Nucleus accumbens (tissue), 56 donors: ENCODE measurements around the gene IPPK.

Experiments
- DNase-seq, 56 donors: peaks; one replicate each; lab custom pipeline; 2025; lab: John Stamatoyannopoulos, UW

Gene IPPK

DNA sequence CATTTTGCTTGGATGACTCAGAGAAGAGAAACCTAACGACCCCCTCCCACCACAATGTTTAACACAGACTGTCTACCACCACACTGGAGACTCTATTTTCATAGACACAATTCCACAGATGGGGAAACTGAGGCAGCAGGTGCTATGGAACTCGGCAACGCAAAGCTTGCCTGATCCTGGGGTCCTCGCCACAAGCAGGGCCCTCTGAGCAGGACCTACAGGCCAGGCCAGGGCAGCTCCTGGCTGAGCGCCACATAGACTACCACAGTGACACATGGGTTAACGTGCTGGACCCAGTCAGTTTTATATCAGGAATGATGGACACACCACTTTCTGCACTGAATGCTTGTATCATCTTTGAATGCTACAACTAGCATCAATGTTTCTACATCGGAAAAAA, 11.8 kb downstream of the IPPK start:
- no peak for DNase-seq

DNA sequence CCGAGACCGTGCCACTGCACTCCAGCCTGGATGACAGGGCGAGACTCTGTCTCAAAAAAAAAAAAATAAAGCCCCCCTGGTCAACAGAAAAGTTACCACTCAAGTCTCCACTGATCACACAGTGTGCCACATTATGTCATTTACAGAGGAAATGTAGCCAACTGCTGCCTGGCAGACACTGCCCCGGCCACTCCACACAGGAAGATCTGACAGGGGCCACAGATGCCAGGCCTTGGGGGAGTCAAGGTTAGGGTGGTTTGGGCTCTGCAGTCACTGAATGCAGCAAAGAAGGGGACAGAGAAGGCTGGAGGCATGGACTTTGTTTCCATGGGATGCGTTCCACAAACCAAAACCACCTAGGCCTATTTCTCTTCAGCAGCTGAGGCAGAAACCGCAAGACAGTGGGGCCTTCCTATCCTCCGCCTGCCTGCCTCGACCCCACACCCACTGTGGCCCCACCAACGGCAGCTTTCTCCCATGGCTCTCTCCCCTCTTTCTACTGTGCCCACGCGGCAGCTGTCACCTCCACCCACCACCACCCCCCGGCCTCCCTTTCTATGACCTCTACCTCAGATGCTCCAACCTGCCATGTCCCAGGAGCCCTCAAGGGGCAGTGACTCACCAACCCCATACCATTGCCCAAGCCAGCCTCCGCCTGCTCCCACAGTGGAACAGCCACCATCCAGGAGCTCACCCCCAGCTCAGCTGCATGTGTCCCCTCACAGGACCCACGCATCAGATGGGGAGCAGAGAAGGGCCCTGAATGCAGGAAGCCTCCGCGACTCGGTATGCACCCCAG, 12.4 kb downstream of the IPPK start:
- no peak for DNase-seq

DNA sequence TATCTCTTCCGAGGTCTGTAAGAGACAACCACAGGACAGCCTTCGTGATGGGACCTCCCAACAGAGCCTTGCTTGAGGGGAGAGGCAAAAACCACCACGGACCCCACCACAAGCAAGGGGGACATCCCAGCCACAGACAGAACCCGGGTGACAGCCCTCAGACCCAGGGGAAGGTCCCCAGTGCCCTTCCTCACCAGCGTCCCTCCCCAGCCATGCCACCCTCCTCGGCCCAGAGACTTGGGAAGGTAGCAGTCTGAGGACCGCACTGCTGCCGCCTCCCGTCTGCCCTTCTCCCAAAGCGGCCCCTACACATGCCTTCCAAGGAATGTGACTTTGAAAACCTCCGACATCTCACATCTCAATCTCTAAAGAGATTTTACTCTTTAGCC, 13.4 kb downstream of the IPPK start:
- DNase-seq = no peak

DNA sequence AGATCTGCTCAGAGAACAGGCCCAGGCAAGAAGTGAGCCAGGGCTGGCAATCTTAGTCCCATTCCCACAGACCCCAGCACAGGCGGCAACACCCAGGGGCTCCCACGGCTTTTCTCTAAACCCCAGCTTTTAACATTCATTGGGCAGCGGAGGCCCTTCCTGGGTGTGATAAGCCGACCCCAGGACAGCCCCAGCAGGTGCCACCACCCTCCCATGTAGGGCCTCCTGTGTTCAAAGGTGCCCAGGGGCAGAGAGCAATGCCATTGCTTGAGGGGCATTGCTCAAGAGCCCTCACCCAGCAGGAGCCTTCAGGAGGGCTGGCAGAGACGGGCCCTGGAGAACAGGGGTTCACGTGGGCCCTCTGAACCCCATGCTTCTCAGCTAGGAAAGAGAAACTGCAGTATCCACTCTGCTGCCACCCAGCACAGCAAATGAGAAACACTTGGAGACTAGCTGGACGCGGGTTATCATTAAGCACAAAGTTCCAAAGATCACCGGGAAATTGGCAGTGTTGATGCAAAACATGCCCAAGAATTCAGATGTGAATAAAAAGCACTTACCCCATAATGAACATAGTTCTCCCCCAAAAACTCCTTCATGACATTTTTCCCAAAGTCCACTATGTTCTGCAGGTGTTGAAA, 13.9 kb downstream of the IPPK start:
- DNase-seq = no peak

DNA sequence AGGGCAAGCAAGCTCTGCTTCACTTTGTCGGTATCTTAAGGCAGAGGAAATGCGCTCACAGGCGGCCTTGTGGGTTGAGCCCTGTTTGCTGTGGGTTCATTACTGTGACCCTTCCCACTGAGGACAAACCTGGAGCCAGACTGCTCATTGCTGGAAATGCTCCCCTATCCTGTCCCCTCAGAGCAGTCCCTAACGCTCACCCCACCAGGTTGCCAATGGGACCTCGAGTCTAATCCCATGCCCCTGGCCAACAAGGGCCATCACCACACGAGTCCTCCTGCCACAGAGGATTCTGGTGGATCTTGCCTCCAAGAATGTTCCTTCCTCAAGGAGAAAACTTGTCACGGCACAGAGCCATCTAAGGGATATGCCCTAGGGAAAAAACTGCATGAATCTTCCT, 14.6 kb downstream of the IPPK start:
- DNase-seq = no peak

DNA sequence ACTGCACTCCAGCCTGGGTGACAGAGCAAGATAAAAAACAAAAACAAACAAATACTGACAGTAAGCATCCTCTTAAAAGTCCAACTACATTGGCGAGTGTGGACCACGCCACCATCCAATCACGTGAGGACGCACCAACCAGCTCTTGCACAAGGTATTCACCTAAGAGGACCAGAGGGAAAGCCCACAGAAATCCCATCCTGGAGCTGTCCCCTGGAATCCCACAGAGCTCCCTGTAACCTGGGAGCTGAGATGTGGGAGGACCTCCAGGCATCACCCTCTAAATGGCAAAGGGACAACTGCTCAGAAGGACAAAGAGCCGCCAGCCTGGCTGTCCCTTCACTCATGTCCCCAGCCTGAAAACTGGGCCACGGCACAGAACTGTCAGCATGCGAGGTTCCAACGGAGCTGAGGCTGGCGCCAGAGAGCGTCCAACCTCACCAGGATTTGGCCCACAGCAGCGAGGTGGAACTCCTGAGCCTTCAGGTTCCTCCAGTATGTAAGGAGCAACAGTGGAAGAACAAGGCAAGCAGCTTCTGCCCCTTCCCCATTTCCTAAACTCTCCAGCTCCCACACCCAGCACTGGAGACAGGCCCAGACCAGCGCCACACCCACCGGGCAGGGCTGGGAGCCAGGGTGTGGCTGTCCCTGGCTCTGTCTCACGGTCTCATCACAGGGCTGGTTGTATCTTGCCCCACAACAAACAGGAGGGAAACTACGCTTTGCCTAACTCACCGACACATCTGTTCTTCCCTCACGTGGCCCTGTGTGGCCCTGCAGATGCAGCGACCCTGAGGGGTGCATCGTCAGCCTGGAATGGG, 15.2 kb downstream of the IPPK start:
- no peak for DNase-seq

DNA sequence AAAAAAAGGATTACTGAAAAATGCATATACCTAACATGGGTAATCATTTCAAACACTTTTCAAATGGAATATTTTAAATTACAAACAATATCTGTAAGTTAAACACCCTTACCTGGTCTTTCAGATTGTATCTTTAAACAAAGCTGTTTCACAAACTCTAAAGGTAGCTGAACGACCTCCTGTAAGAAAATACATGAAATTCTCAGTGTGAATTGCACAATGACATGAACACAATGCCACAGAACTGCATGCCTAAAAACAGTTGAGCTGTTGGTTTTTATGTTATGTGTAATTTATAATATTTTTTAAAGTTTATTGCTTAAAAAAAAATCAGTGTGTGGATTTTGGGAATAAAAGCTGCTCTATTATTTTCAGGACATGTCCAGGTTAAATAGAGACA, 17.5 kb downstream of the IPPK start:
- no peak for DNase-seq

DNA sequence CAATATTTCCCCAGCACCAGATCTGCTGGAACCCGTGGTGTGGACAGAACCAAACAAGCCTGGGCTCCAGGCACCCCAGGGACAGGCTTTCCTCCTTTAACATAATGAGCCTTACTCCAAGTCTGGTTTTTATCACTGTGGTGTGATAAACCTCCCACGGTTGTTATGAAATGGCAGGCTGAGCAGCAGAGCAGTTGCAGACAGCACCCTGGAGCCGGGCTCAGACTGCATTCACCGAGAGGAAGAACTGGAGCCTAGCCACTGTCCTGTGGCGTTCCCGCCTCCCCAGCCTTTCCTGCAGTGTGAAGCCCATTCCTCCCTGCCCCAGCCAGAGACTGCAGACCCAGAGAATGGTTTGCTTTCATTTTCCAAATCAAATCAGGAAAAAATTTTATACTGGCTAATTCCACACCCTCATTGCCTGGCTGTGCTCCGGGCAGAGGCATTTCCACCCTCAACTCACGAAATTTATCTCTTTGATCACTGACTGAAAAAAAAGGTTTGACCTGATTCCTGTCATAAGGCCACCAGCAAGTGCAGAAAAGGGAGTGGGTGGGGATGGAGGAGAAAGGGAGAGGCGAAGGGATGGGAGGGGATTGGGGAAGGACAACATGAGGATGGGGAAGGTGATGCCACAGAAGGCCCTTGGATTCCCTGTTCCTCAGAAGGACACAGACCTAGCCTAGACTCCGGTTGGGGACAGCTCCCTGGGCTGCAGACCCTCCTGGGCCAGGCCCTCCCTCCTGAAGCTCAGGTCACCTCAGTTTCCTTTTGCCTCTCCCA, 18.9 kb downstream of the IPPK start:
- no peak for DNase-seq

DNA sequence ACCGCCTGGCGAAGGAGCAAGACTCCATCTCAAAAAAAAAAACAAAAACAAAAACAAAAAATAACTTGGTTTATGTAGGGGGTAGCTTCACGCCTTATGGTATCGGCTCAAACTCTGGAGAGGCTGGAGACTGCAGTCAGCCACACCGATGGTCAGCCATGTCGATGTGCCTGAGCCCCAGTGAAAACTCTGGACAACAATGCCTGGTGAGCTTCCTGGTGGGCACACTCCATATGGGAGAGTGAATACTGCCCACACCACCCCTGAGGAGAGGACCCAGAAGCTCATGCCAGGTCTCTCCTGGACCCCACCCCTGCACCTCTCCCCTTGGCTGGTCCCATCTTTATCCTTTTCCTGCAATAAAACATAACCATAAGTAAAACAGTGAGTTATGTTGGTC, 19.6 kb downstream of the IPPK start:
- DNase-seq = no peak

DNA sequence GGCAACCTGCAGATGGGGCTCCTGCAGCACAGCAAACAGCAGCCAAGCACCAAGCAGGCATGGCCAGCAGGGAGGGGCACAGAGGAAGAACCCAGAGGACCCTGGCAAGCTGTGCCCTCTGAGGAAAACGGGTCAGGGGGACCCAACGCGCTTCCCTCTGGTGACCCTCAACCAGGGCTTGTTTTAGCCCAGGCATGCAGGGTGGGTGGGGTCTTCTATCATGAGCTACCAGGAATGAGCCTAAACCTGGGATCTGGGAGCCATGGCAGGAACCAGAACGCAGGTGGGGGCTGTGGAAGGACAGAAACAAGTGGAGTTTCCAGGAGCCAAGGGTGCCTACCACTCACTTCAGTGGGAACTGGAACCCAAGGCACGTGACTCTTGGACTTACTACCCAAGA, 20.9 kb downstream of the IPPK start:
- DNase-seq = no peak

DNA sequence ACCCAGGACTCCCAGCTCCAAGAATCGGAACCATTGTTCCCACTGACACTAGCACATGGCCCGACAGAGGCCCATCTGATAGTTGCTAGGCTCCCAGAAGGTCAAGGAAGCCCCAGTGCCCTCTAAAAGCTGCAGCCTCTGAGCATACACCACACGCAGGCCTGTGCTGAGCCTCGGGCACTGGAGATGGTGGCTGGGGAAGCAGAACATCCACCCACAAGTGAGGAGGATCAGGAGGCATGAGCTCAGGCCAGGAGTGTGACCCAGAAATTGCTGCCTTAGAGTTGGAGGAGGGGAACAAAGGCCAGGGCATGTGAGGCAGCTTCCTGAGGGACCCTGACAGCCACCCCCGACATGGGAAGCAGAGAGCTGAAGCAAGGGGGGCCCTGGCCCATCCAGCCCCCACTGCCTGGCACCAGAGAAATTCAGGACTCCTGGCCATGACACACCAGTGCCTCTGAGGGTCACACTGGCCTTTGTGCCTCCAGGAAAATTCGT, 21.4 kb downstream of the IPPK start:
- peak in 1 of 56 donors; percentile 9 for DNase-seq

DNA sequence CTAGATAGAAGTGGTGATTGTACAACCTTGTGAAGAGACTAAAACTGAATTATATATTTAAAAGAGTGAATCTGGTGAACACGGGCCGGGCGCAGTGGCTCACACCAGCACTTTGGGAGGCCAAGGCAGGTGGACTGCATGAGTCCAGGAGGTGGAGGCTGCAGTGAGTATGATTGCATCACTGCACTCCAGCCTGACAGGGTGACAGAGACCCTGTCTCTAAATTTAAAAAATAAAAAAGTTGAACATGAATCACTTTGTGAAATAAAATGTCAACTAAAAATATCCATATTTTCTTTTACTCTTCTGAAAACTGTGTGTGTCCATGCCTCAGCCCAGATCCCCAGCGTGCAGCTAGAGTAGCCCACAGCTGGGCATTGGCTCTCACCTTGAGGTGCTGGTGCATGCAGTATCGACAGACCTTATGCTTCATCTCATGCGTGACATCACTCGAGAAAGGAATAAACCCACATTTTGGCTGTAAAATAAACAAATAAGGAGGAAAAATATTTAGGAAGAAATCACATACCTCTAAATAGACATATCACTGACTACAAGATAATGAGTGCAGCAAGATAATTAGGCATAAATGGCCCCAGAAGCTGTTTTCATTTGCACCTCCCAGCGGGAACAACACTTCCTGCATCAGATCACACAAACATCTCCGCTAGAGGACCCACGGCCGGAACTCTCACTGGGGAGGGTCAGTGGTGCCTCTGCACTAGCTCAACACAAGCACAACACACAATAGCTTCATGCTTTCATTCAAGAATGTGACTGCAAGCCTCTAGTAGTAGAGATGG, 22.1 kb downstream of the IPPK start:
- peak in 1 of 56 donors; percentile 11 for DNase-seq

DNA sequence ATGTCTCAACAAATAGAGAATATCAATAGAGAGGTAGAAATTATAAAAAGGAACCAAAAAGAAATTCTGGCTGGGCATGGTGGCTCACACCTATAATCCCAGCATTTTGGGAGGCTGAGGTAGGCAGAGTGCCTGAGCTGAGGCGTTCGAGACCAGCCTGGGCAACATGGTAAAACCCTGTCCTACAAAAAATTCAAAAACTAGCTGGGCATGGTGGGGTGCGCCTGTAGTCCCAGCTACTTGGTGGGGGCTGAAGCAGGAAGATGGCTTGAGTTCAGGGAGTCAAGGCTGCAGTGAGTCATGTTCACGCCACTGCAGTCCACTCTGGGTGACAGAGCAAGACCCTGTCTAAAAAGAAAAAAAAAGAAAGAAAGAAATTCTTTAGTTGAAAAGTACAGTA, 24.9 kb downstream of the IPPK start:
- no peak for DNase-seq

DNA sequence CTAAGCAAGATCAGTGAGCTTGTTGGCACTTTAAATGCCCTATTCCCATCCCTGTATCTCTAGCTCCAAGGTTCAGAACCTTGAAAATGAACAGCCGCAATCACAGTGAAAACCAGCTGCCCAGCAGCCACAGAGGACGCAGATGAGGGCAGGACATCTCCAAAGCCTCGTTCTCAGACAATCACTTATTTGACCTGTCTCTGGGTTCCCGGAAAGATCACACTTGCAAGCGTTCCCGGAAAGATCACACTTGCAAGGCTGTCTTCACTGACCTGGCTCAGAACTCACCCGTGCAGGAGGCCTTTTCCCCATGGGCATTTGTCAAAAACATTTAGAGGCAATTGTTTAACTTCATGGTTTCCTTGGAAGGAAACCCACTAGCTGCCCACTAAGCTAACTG, 25.7 kb downstream of the IPPK start:
- no peak for DNase-seq

DNA sequence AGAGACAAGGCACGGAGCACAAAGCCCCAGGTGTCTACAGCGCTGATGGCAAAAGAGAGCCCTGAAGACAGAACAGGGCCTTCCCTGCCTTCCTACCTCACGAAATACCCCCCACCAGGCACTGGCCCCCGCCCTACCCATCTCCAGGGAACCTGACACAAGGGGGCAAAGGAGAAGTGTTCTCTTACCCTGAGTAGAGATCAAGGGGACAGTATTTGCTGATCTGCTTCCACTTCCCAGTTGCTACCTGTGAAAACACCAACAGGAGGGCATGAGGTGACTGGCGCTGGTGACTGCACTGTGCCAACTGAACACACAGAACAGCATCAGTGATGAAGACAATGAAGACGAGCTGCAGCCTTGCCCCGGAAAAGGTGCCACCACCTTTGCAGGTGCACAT, 27.4 kb downstream of the IPPK start:
- DNase-seq = no peak

DNA sequence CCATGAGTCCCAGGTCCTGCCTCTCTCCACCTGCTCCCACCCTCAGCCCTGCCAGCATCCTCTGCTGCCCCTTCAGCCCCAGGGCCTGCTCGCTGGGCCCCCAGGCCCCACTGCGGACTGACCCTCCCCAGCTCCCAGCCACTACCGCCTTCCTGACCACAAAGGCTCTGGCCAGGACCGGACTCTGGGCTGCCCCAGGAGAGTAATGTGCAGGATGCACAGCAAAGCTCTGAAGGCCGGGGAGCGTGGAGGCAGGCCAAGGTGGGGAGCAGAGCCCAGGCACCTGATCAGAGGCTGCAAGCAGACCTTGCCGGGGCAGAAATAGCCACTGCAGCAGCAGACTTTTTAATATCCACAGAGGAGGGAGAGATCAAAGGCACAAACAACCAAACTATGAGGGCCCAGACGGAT, 27.9 kb downstream of the IPPK start:
- DNase-seq = no peak

DNA sequence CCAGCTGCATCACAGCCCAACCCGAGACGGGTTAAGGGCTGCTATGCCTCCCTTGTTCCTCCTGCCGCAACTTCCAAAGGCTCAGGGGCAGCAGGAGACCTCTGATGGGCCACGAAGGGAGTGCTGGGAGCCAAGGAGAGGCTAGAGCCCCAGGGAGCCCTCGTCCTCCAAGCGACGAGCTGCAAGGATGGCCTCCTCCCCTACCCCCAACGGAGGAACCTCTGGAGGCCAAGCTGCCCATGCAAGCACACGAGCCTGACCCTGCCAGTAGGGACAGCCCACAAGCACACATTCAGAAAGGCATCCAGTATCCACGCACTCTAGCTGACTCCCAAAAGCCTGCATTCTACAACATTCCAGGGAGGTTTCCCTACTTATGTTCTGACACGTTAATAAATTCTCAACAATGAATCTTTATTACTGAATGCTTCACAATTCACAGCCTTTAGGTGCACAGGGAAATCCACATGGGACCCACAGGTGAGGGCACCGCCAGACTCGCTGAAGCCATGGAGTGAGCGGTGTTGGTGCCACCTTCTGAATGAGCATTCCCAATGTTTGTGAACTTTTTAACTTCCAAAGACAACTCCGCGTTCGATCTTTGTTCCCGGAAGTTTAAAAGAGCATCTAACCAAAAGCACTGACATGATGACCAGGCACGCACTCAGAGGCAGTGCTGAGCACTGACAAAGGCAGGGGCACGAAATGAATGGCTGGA, 28.7 kb downstream of the IPPK start:
- no peak for DNase-seq

DNA sequence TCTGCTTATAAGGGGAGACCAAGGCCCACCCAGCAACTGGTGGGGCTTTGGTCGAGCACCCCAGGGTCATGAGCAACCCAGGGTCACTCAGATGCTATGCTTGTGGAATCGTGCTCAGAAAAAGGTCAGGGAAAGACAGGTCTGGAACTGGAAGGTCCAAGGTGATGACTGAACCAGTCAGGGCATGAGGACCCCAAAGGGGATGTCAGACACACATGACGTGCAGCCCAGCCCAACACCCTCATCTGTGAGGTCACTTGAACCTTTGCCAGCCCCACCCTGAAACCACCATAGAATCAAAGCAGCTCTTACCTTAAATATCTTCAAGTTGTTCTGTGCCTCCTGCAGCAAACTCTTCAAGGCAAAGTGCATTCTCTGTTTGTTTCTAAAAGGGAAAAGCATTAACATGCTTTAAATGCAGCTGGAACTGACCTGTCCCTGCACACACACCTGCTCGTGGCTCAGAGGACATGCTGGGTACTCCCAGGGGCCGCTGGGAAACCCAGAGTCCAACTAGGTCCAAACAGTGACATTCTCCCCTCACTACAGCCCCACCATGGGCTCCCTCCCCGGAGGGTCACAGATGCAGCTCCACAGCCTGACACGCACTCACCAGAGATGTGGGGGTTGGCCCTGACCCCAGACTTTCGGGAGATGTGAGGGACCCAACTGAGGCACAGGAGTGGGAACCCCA, 29.4 kb downstream of the IPPK start:
- no peak for DNase-seq
